ENCODE data around the gene FSTL5. TPM values are rescaled to one million over a fixed set of nuclear protein-coding genes. Genes with fewer than 3 reads are reported as not detected.

The FSTL5 gene
- total and polyA plus RNA-seq, 4 donors: 0.01 to 0.08 TPM; not detected in 2

- Histone ChIP-seq H3K36me3 (ENCODE audit: control insufficient read depth in 4 of 4, insufficient read depth in 3 of 4, low read depth in 1 of 4, low read length in 3 of 4) (no peaks in the 10 kb centered on the region), H3K9me3 (ENCODE audit: control insufficient read depth in 4 of 4, low read length in 3 of 4) (no peaks in the 10 kb centered on the region), H3K4me3 (ENCODE audit: low read depth in 1 of 3, low read length in 3 of 3) (no peak overlapping the region), H3K27me3 (ENCODE audit: control insufficient read depth in 4 of 4, insufficient read depth in 4 of 4, low read length in 3 of 4) (no peaks in the 10 kb centered on the region), H3K4me1 (ENCODE audit: control insufficient read depth in 4 of 4, insufficient read depth in 4 of 4, low read length in 3 of 4) (no peaks in the 10 kb centered on the region), H3K9ac (ENCODE audit: low read depth in 1 of 2, low read length in 2 of 2) (no peak overlapping the region), H3K27ac (ENCODE audit: low read depth in 1 of 2, low read length in 2 of 2) (no peak overlapping the region)
- no peak for TF ChIP-seq RXRA (IDR thresholded peaks at IDR 0.05)
- no peak for TF ChIP-seq MAX (IDR thresholded peaks at IDR 0.05)
- TF ChIP-seq, protein P1, sequence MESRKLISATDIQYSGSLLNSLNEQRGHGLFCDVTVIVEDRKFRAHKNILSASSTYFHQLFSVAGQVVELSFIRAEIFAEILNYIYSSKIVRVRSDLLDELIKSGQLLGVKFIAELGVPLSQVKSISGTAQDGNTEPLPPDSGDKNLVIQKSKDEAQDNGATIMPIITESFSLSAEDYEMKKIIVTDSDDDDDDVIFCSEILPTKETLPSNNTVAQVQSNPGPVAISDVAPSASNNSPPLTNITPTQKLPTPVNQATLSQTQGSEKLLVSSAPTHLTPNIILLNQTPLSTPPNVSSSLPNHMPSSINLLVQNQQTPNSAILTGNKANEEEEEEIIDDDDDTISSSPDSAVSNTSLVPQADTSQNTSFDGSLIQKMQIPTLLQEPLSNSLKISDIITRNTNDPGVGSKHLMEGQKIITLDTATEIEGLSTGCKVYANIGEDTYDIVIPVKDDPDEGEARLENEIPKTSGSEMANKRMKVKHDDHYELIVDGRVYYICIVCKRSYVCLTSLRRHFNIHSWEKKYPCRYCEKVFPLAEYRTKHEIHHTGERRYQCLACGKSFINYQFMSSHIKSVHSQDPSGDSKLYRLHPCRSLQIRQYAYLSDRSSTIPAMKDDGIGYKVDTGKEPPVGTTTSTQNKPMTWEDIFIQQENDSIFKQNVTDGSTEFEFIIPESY (IDR thresholded peaks at IDR 0.05): no peak
- TF ChIP-seq TAF1 (conservative IDR thresholded peaks at IDR 0.05): no peak
- no peak for TF ChIP-seq RAD21 (IDR thresholded peaks at IDR 0.05)
- TF ChIP-seq GABPA (IDR thresholded peaks at IDR 0.05 in 1 of 2, conservative IDR thresholded peaks at IDR 0.05 in 1 of 2): no peak
- TF ChIP-seq EGR1 (IDR thresholded peaks at IDR 0.05; ENCODE audit: low read depth in 2 of 2): no peak
- no peak for TF ChIP-seq YY1 (IDR thresholded peaks at IDR 0.05)
- TF ChIP-seq JUND (IDR thresholded peaks at IDR 0.05): no peak
- no peak for TF ChIP-seq HNF4G (IDR thresholded peaks at IDR 0.05)
- no peak for TF ChIP-seq ATF3 (IDR thresholded peaks at IDR 0.05)
- no peak for TF ChIP-seq CTCF (IDR thresholded peaks at IDR 0.05; ENCODE audit: low read depth, low read length, missing input control)
- TF ChIP-seq FOXA2 (IDR thresholded peaks at IDR 0.05): no peak
- no peak for TF ChIP-seq NR2F2 (IDR thresholded peaks at IDR 0.05)
- no peak for TF ChIP-seq REST (IDR thresholded peaks at IDR 0.05)
- TF ChIP-seq HNF4A (conservative IDR thresholded peaks at IDR 0.05): no peak
- TF ChIP-seq SP1 (IDR thresholded peaks at IDR 0.05): no peak
- TF ChIP-seq FOXA1 (IDR thresholded peaks at IDR 0.05): no peak
- no peak for DNase-seq (ENCODE audit: low spot score)
- 64% methylated on average over 1 of the region's 1 CpG for WGBS
Measured at GRCh38 chr4:161987611-161988010, 176.2 kb downstream of the FSTL5 start.
